Measurements from ENCODE around the gene DAD1.
"Not testable (repeated sequence)": the region's sequence is repeated elsewhere in the genome, so short reads cannot be mapped to it uniquely, and the experiment has no call there.

DAD1 gene

GRCh38 chr14:22566845-22567244 is 22.2 kb downstream of the DAD1 start:
- DNase-seq: no peak

DNA sequence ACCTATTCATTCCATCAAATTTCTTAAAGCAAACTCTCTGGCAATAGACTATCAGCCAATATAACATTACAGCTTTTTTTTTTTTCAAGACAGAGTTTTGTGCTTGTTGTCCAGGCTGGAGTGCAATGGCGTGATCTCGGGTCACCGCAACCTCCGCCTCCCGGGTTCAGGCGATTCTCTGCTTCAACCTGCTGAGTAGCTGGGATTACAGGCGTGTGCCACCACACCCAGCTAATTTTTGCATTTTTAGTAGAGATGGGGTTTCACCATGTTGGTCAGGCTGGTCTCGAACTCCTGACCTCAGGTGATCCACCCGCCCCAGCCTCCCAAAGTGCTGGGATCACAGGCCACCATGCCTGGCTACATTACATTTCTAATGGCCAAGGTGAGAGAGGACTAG is 22.8 kb downstream of the DAD1 start:
- DNase-seq: not testable (repeated sequence)

DNA sequence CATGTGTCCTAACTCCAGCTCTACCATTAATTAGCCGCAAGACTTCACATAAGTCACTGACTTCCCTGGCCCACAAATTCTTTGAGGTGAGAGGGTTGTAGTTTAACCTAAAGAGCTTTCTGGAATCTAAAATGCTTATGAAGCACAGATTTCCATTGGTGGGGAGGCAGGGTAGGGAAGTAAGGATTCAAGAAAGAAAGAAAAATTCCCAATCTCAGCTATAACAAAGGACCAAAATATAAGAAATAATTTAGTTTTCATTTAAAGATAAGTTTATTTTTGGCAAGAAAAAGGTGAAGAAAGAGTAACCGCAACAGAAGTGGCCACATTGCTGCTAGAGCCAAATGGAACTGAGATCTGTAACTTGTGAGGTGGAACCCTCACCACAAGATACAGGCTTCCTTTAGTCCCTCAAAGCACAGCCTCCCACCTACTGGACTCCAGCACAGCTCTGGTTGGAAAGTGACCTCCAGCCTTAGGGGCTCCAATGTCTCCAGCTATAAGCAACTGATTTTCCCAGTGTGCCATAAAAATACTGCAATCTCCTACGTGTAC is 23.6 kb downstream of the DAD1 start:
- no peak for DNase-seq

- no peak for DNase-seq
These were observed 24.6 kb downstream of the DAD1 start for GRCh38 chr14:22564463-22564862.

DNA sequence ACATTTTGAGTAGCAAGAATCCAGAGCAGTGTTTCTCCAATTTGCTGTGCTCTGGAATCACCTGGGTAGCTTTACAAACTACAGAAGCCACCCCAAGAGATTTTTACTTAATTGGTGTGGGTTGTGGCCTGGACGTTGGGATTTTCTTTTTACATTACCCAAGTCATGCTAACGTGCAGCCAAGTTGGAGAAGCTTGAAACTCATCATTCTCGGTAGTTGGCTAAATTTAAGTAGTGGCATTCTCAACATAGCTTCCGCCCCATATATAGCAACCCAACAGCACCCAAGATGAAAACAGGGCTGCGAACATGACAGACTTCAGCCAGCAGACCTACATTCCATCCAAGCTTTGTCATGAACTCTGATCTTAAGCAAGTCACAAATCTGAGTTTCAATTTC is 25.0 kb downstream of the DAD1 start:
- no peak for DNase-seq

DNA sequence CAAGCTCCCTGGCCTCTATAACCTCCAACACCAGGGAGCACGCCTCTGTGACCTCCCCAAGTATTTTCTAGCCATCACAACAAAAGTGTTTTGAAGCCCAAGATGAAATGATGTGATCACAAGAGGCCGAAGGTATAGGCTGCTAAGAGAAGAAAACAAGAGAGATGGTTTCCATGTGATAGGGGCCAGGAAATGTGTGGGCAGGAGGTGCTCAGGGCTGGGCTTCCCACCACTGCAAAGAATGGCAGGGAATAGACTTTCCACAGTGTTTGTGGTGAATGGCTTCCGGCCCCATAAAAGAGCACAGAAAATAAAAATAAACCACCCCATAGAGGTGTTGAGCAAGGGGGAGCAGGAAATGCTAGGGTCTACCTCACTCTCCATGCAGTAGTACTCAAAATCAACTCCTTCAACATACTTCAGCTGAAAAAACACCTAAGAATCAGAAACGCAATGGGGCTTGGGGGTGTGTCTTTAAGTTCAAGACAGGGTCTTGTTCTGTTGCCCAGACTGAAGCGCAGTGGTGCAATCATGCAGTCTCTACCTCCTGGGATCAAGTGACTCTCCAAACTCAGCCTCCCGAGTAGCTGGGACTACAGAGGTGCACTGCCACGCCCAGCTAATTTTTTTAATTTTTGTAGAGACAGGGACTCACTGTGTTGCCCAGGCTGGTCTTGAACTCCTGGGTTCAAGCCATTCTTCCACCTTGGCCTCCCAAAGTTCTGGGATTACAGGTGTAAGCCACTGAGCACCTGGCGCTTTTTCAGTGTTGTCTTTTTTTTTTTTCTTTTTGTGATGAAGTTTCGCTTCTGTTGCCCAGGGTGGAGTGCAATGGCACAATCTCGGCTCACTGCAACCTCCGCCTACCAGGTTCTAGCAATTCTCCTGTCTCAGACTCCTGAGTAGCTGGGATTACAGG is 27.1 kb downstream of the DAD1 start:
- no peak for DNase-seq

- no peak for DNase-seq
These were observed 27.7 kb downstream of the DAD1 start for GRCh38 chr14:22561366-22561660.

- no peak for DNase-seq
These were observed 28.2 kb downstream of the DAD1 start for GRCh38 chr14:22560662-22561365.

- DNase-seq: no peak
These were observed 30.0 kb downstream of the DAD1 start for GRCh38 chr14:22559041-22559440.

DNA sequence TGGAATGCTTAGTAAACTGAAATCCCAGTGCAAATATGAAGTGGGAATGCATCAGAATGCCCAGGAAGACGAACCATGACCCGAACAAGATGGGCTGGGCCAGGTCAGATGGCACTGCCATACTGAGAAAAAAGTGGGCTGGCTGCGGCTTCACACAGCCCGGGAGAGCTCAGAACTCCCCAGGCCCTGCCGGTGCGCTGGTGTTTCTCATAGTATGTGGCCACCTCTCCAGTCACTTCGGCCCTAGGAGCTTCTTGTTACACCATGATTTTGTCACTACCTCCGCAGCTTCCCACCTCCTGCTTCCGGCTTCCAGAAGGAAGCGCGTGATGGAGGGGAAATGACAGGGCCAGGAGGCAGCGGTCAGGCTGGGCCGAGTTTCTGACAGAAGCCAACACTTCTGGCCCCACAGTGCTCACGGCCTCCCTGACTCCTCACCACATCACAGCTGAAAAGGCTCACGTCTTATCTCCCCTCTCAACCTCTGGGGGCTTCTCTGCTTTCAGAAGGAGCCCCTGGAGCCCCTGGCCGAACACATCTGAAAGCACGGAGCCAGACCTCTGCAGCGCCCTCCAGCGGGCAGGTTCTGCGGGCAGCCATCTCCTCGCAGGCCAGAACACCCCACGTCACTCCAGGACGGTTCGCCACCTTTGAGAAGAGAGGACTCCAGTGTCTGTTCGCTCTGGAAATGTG is 30.7 kb downstream of the DAD1 start:
- DNase-seq: no peak

DNA sequence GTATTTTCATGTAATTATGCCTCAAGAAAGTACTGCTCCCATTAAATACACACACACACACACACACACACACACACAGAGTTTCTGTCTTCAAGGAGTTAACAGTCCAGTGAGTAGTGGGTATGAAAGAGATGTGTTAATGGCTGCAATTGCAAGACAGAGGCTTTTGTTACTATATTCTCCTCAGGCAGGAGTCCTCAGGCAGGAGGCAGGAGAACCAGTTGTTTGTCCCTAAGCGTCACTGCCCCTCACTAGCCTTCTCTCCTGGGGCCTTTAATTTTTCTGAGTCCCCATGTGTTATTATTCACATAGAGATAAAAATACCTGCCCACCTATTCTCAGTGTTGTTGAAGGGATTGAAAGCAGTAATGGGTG is 31.2 kb downstream of the DAD1 start:
- DNase-seq: no peak

DNA sequence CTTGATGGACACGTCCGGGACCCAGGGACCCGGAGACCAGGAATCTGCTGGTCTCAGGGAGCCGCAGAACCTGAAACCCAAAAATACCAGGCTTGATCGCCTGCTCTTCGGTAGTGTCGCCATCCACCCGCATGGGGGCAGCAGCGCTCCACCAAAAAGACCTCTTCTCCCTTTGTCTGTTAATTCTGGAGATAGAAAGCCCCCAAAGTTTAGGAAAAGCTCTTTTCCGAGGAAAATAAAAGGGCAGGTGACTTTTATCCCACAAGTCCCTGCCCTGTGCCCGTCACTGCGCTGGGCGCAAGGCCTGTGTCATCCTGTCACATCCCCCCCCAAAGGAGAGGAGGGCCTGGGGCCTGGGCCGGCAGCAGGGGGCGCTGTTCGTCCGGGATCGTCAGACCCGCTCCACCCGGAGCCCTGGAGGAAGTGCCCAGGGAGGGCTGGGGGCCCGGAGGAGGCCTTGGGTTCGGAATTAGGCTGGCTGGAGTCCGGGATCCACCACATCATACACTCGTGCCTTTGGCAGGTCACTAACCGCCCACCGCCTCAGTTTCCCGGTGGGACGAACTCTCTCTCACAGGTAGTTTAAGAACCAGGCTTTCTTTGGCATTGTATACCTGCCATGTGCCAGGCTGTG is 31.9 kb downstream of the DAD1 start:
- DNase-seq: no peak

DNA sequence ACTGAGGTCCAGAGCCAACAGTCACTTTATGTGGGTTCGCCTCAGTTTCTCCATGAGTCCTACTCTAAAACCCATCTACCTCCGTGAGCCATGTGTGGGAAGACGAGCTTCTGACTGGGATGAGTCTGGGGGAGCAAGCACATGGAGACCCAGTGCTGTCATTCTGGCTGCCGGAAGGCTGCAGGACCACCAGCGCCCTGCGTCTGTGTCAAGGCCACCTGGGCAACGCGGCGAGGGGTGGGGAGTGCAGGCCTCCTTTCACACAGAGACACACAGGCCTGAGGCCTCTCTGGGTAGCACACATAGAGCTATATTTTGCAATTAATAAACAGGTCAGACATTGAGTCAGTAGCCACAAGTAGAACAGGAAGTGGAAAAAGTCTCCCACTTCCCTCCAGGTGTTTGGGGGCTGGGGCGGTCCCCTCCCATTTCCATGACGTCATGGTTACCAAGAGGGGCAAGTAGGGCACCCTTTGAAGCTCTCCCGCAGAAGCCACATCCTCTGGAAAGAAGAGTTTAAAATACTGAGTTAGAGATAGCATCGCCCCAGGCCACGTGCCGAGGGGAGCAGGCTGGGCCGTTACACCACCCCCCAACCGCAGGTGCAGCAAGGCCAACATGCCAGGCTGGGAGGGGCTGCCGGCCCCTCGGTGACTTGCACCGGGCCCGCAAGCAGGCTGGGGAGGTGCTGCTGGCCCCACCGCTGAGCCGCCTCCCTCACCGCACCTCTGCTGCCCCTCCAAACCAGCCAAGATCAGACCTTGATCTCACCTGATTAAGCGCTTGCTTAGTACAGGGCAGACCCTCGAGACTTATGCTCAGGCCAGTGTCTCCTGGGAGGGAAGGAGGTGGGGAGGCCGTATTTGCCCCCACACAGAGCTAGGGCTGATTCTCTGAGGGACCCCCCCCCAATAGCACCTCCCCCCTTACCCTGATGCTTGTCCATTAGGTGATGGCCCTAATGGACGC is 32.7 kb downstream of the DAD1 start:
- DNase-seq: no peak

DNA sequence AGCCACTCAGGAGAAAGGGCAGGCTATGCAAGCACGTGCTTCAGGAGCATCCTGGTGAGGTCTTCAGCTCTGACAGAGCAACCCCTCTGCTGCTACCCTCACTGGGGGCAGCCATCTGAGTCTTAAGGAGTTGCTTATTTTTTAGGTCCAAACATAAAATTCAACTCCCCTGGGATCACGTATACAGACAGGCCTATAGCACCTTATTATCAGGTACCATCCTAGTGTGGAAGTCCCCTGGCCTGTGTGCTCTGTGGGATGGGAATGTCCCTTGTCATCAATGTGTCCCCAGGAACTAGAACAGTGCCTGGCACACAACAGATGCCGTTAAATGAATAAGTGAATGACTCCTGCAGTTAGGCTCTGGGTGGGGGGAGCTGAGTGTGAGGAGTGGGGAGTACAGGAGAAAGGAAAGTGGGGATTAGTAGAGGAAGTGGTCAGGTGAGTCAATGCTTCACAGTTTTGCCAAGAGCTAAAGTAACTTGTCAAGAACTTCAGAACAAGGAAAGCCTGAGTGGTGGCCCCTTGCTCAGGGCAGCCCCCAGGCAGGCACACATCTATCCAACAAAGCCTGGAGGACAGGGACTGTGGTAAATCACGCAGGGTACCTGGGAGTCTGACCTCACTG is 33.5 kb downstream of the DAD1 start:
- no peak for DNase-seq

GRCh38 chr14:22554498-22555383 is 34.3 kb downstream of the DAD1 start:
- DNase-seq: no peak

DNA sequence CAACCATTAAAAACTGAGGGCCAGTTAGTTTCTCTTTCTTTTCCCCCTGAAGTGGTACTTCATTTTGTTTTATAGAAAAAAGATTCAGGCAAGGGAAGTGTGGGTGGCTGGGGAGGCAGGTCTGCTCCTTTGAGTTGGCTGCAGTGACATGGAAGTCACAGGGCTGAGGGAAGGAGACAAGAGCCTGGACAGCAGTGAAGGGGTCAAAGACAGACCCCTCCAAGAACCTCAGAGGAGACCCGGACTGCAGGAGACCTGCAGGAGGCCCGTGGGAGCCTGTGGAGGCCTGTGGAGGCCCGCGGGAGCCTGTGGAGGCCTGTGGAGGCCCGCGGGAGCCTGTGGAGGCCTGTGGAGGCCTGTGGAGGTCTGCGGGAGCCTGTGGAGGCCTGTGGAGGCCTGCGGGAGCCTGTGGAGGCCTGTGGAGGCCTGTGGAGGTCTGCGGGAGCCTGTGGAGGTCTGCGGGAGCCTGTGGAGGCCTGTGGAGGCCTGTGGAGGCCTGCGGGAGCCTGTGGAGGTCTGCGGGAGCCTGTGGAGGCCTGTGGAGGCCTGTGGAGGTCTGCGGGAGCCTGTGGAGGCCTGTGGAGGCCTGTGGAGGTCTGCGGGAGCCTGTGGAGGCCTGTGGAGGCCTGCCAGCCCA is 35.0 kb downstream of the DAD1 start:
- DNase-seq: not testable (repeated sequence)

DNA sequence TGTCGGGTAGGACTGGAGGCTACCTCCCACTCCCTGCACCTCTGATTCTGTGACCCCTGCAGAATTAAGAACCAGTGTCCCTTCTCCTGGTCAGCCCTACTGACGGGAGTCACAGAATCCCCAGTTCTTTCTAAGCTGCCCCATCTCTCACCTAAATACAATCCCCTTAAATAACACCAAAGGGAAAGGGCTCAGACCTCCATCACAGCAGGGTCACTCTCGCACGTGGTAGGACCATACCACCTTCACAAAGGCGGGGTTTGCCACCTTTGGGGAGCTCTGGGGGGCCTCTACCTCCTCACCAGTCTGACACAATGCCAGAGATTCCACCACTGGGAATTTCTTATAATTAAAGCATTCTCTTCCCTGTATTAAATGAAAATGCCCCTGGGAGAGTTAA is 35.6 kb downstream of the DAD1 start:
- DNase-seq: no peak

GRCh38 chr14:22552827-22553076 is 36.3 kb downstream of the DAD1 start:
- no peak for DNase-seq

GRCh38 chr14:22552001-22552826 is 36.8 kb downstream of the DAD1 start:
- DNase-seq: no peak
